AG04450 (cell line): ENCODE results near the gene TRAF3. TPM values are rescaled to one million over a fixed set of nuclear protein-coding genes. Genes with fewer than 3 reads are reported as not detected.

ENCODE experiments used
- CTCF ChIA-PET: fragments of 300-600, 350-600 bp; formaldehyde crosslinking; extraction: SDS; loops from one replicate; lab custom pipeline; 2022; ENCODE audit warnings: antibody characterized with exemption, inconsistent platforms; lab: Charles Lee
- POLR2A ChIA-PET: fragments of 350-600 bp; formaldehyde crosslinking; extraction: SDS; loops from one replicate; lab custom pipeline; 2021; ENCODE audit warnings: antibody characterized with exemption, inconsistent platforms; lab: Yijun Ruan, JAX
- DNase-seq: peaks from one replicate; pipeline ENCODE4 v3.0.0-alpha.2; 2011; ENCODE audit warnings: low read depth, low spot score
- H3K27ac ChIP-seq: one replicate; pipeline ENCODE4 v1.5.1; 2012; ENCODE audit warnings: low read depth, low read length, control low read depth
- H3K27me3 ChIP-seq: one replicate; pipeline ENCODE4 v1.6.0; 2012; ENCODE audit warnings: low read length; ENCODE audit not compliant: control insufficient read depth, insufficient read depth
- H3K4me3 ChIP-seq: 2 replicates; pipeline ENCODE4 v1.5.1; 2011; ENCODE audit warnings: mild to moderate bottlenecking, low read depth, low read length, control low read depth
- H3K9me3 ChIP-seq: 2 replicates; pipeline ENCODE4 v1.5.1; 2012; ENCODE audit warnings: low read length; ENCODE audit not compliant: control insufficient read depth, insufficient read depth
- polyA plus RNA-seq: library from polyadenylated mRNA; depleted of rRNA; stranded (reverse); fragments of >200 nt; gene quantifications from 2 replicates; pipeline ENCODE4 v1.2.3, GENCODE V29; 2011
- TF ChIP-seq, protein P1 (sequence below): IDR thresholded peaks from 2 replicates; pipeline ENCODE4 v1.5.1; 2011; ENCODE audit warnings: low read depth, low read length, control low read depth, inconsistent platforms

Gene TRAF3
- polyA plus RNA-seq, 1 experiment, result 24.9 TPM

DNA sequence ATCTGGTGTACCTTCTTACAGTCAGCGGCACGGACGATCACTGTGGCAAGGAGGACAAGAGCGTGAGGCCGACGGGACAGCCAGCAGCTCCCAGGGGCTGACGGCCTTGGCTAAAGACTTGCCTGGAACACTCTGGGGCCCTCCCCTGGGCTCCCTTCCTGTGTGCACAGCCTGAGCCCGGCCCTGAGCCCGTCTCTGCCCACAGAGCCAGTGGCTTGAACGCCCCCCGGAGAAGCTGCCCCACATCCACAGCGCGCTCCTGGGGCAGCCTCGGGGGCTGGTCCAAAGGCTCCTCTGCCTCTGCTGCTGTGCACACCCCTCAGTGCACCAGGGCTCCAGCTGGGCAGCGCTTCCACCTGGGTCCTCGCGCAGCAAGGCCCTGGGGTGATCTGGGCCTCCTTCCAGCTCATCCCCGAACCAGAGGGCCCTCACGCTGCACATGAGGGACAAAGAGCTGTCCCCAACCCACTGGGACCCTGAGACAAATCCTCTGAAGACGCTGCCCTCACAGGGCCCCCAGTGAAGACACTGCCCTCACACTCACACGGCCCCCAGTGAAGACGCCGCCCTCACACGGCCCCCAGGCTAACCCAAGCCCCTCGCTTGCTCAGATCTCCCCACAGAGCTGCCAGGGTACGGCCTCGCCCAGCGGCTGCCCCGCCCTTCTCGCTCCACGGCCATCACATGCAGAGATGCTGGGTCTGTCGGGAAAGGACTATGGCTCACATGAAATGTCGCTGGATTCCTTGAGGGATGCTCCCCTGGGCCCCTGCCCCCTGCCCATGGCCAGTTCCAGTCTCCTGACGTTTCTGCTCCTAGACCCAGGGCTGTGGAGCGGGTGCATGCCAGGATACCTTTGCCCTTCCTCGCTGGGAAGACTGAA is 167.4 kb downstream of the TRAF3 start:
- H3K9me3 ChIP-seq, result no peaks in the 10 kb centered on the region; the same call in 1 of the 2 replicates
- CTCF ChIA-PET, result no interaction called here
- TF ChIP-seq, protein P1, sequence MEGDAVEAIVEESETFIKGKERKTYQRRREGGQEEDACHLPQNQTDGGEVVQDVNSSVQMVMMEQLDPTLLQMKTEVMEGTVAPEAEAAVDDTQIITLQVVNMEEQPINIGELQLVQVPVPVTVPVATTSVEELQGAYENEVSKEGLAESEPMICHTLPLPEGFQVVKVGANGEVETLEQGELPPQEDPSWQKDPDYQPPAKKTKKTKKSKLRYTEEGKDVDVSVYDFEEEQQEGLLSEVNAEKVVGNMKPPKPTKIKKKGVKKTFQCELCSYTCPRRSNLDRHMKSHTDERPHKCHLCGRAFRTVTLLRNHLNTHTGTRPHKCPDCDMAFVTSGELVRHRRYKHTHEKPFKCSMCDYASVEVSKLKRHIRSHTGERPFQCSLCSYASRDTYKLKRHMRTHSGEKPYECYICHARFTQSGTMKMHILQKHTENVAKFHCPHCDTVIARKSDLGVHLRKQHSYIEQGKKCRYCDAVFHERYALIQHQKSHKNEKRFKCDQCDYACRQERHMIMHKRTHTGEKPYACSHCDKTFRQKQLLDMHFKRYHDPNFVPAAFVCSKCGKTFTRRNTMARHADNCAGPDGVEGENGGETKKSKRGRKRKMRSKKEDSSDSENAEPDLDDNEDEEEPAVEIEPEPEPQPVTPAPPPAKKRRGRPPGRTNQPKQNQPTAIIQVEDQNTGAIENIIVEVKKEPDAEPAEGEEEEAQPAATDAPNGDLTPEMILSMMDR, result no peak
- no peaks in the 10 kb centered on the region for H3K27me3 ChIP-seq
- no peak for DNase-seq
- peak overlapping the region; percentile 52 for H3K27ac ChIP-seq
- POLR2A ChIA-PET, result no interaction called here
- H3K4me3 ChIP-seq, result no peak overlapping the region

DNA sequence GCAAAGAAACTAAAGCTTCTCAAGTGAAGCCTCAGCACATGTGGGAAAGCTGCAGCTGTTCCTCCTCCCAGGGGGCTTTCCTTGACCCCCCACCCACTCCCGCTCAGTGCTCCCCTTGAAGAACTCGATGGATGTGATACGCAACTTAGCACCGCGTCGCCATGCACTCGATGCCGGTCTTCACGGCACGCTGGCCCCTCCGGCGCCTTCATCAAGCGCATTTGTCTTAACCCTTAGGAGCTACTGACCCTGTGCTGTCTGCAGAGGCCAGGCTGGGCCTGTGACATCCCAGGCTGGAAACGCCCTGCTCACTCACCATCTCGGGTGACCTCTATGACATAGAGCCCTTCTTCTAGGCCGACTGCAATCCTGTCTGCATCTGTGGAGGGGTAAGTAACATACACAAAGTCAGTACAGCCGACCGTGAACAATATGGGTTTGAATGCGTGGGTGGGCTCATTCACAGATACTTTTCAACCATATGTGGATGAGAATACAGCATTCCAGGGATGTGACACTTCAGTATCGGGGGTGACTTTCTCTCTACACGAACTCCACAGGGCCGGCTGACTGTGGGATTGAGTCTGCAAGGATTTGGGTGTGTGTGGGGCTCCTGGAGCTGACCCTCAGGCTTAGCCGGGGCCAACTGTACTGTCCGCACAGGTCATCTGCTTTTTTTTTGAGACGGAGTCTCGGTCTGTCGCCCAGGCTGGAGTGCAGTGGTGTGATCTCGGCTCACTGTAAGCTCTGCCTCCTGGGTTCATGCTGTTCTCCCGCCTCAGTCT is 168.3 kb downstream of the TRAF3 start:
- ChIA-PET POLR2A (no interaction called here), CTCF (interaction anchor here (0.6 kb wide), 1 partner anchor 13 kb away, joined by 3 read pairs; no protein-coding TSS in a partner anchor)
- no peaks in the 10 kb centered on the region; the same call in 1 of the 2 replicates for H3K9me3 ChIP-seq
- H3K27me3 ChIP-seq, result no peaks in the 10 kb centered on the region
- TF ChIP-seq, protein P1, result no peak
- peak overlapping the region; percentile 52 for H3K27ac ChIP-seq
- peak; percentile 45 for DNase-seq
- no peak overlapping the region for H3K4me3 ChIP-seq

DNA sequence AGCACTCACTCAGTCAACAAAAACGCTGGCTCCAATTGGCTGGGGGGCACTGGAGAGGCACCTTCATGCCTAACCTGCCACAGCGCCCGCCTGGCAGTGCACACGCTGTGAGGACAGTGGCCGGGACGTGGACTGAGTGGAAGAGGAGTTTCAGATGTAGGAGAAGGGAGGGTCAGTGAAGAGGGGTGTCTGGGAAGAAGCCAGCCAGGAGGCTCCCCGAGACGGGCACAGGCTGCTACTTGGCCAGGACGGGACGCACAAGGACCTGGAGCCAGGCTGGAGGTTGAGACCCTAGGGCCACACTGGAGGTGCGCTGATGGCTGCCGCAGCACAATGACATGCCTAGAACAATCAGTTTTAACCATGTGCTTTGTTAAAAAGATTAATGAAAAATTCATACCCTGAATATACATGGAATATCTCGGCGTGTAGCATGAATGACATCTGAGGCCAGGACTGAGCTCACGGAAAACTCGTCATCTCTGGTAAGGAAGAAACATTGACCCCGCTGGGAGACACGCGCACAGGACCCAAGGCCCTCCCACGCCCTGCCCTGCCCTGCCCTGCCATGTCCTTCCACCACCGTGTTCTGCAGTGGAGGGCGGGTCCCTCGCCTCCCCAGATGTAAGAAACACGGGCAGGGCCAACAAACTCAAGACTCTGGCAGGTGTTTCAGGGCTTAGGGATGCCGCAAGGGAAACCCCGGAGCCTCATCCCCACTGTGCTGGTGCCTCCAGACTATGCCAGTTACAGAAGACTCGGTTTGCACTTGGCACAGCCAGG is 170.3 kb downstream of the TRAF3 start:
- POLR2A ChIA-PET, result no interaction called here
- CTCF ChIA-PET, result no interaction called here
- Histone ChIP-seq H3K9me3 (no peaks in the 10 kb centered on the region; the same call in 1 of the 2 replicates), H3K4me3 (no peak overlapping the region), H3K27ac (no peak overlapping the region), H3K27me3 (no peaks in the 10 kb centered on the region)
- TF ChIP-seq, protein P1, result no peak
- no peak for DNase-seq

DNA sequence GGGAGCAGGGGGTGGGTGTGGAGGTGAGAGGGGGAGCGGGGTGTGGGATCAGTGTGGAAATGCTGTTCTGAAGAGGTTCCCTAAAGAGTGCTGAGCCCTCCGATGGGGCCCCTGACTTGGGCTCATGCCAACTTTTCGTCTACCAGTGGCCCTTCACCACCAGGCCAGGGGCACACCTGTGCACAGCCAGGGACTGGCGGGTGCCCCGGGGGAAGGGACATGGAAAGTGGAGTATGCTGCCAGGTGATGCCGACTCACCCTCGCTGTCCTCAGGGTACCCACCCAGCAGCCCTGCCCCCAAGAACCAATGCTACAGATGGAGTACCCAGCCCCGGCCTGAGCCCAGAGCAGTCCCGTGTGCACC is 171.4 kb downstream of the TRAF3 start:
- Histone ChIP-seq H3K9me3 (no peaks in the 10 kb centered on the region; the same call in 1 of the 2 replicates), H3K4me3 (no peak overlapping the region), H3K27me3 (no peaks in the 10 kb centered on the region), H3K27ac (no peak overlapping the region)
- POLR2A ChIA-PET, result no interaction called here
- no peak for DNase-seq
- TF ChIP-seq, protein P1, result no peak
- CTCF ChIA-PET, result no interaction called here
